Lower lobe of right lung (tissue), 2 donors: ENCODE results near the gene PCP2. TPM values are rescaled to one million over a fixed set of nuclear protein-coding genes. Genes with fewer than 3 reads are reported as not detected.

Experiments used
- ATAC-seq, 2 donors: fragments of 200-7000 bp; cut with Tn5 transposase; one replicate each; pipeline ENCODE4 v1.9.1; 2020 to 2022; ENCODE audit warnings: mild to moderate bottlenecking in 2 of 2, moderate library complexity in 2 of 2
- DNase-seq: peaks from one replicate; pipeline ENCODE4 v3.0.0-alpha.2; 2020
- H3K27ac ChIP-seq: fragments of 200-600 bp; one replicate; pipeline ENCODE4 v1.8.0; 2022
- H3K27me3 ChIP-seq: fragments of 200-600 bp; one replicate; pipeline ENCODE4 v1.8.0; 2022; ENCODE audit warnings: low read depth
- H3K36me3 ChIP-seq: fragments of 200-600 bp; one replicate; pipeline ENCODE4 v1.8.0; 2022; ENCODE audit warnings: mild to moderate bottlenecking
- H3K4me1 ChIP-seq: fragments of 200-600 bp; one replicate; pipeline ENCODE4 v1.8.0; 2022
- H3K4me3 ChIP-seq: fragments of 200-600 bp; one replicate; pipeline ENCODE4 v1.8.0; 2022; ENCODE audit warnings: mild to moderate bottlenecking
- H3K9me3 ChIP-seq: fragments of 200-600 bp; one replicate; pipeline ENCODE4 v1.8.0; 2022
- CTCF ChIP-seq: fragments of 200-600 bp; IDR thresholded peaks from one replicate; pipeline ENCODE4 v1.8.0; 2022; ENCODE audit warnings: antibody characterized with exemption, mild to moderate bottlenecking
- intact Hi-C: fragments of 100-400 bp; cut with DNase I; formaldehyde crosslinking; loops from one replicate; pipeline ENCODE4 v1.11.0; 2022
- total RNA-seq: library from RNA; stranded (reverse); fragmentation: NEBNext Ultra II Directional; extraction: Animal tissue kit (Norgen Biotek cat#: 25700); gene quantifications from one replicate; pipeline ENCODE4 v1.2.1, GENCODE V29; 2021
- donor health status: DM: no; HTN: yes; CAD: no; lungs with severe emphysema.

PCP2 gene
- total RNA-seq, 1 donor from 2014 or later, result 3.5 TPM

DNA sequence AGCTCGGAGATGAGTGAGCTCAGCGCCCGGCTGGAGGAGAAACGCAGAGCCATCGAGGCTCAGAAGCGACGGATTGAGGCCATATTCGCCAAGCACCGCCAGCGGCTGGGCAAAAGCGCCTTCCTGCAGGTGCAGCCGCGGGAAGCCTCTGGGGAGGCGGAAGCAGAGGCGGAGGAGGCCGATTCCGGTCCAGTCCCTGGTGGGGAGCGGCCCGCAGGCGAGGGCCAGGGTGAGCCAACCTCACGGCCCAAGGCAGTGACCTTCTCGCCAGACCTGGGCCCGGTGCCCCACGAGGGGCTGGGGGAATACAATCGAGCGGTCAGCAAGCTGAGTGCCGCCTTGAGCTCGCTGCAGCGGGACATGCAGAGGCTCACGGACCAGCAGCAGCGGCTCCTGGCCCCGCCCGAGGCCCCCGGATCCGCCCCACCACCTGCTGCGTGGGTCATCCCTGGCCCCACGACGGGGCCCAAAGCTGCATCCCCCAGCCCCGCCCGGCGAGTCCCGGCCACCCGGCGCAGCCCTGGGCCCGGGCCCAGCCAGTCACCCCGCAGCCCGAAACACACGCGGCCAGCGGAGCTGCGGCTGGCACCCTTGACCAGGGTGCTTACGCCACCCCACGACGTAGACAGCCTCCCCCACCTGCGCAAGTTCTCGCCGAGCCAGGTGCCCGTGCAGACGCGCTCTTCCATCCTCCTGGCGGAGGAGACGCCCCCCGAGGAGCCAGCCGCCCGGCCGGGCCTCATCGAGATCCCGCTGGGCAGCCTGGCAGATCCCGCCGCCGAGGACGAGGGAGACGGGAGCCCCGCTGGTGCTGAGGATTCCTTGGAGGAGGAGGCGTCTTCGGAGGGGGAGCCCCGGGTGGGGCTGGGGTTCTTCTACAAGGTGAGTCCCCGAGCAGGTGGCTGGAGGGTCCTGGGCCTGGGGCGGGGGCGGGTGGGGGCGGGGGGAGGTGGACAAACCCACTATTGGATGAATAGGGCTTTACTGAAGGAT, 20.9 kb downstream of the PCP2 start:
- DNase-seq, result no peak
- no peak for ATAC-seq
- no peaks in the 10 kb centered on the region for H3K9me3 ChIP-seq
- H3K27me3 ChIP-seq, result no peaks in the 10 kb centered on the region
- peaks cover 33% of the 10 kb centered on the region for H3K36me3 ChIP-seq
- TF ChIP-seq CTCF, result no peak
- intact Hi-C loops, result no loop called here
- no peak overlapping the region for H3K27ac ChIP-seq
- H3K4me3 ChIP-seq, result no peak overlapping the region
- H3K4me1 ChIP-seq, result peaks cover 2% of the 10 kb centered on the region

DNA sequence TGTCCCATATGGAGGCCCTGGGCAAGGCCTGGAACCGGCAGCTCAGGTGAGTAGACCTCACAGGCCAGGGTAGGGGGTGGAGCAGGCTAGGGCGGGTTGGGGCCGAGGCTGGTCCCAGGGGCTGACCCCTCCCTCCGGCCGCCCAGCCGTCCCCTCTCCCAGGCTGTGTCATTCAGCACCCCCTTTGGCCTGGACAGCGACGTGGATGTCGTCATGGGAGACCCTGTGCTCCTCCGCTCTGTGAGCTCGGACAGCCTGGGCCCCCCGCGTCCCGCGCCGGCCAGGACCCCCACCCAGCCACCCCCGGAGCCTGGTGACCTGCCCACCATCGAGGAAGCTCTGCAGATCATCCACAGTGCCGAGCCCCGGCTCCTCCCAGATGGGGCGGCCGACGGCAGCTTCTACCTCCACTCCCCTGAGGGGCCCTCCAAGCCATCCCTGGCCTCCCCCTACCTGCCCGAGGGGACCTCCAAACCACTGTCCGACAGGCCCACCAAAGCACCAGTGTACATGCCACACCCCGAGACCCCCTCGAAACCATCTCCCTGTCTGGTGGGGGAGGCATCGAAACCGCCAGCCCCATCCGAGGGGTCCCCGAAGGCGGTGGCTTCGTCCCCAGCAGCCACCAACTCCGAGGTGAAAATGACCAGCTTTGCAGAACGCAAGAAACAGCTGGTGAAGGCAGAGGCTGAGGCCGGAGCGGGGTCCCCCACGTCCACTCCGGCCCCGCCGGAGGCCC, 21.8 kb downstream of the PCP2 start:
- no peak overlapping the region for H3K27ac ChIP-seq
- no peak for TF ChIP-seq CTCF
- no peaks in the 10 kb centered on the region for H3K4me1 ChIP-seq
- H3K27me3 ChIP-seq, result no peaks in the 10 kb centered on the region
- ATAC-seq, result no peak
- no peaks in the 10 kb centered on the region for H3K9me3 ChIP-seq
- no peak overlapping the region for H3K4me3 ChIP-seq
- DNase-seq, result no peak
- H3K36me3 ChIP-seq, result peaks cover 31% of the 10 kb centered on the region
- intact Hi-C loops, result no loop called here

GRCh38 chr19:7610491-7611240, 22.9 kb downstream of the PCP2 start:
- no peaks in the 10 kb centered on the region for H3K9me3 ChIP-seq
- DNase-seq (no peak), ATAC-seq (no peak)
- H3K4me3 ChIP-seq, result no peak overlapping the region
- no peak for TF ChIP-seq CTCF
- H3K36me3 ChIP-seq, result peaks cover 35% of the 10 kb centered on the region
- H3K4me1 ChIP-seq, result no peaks in the 10 kb centered on the region
- no peak overlapping the region for H3K27ac ChIP-seq
- intact Hi-C loops, result no loop called here
- no peaks in the 10 kb centered on the region for H3K27me3 ChIP-seq

- Histone ChIP-seq H3K27me3 (peaks cover 4% of the 10 kb centered on the region), H3K4me3 (no peak overlapping the region), H3K27ac (no peak overlapping the region), H3K4me1 (no peaks in the 10 kb centered on the region), H3K9me3 (no peaks in the 10 kb centered on the region), H3K36me3 (peaks cover 35% of the 10 kb centered on the region)
- TF ChIP-seq CTCF, result no peak
- DNase-seq (no peak), ATAC-seq (no peak)
- intact Hi-C loops, result no loop called here
These were observed 25.5 kb downstream of the PCP2 start for GRCh38 chr19:7607874-7608560.
